Colonic mucosa (tissue), 4 donors: ENCODE data around the gene FAM47E. TPM values are rescaled to one million over a fixed set of nuclear protein-coding genes. Genes with fewer than 3 reads are reported as not detected.

Experiments
- DNase-seq: peaks from one replicate; pipeline ENCODE4 v3.0.0-alpha.2; 2020
- H3K27ac ChIP-seq: fragments of 200-600 bp; one replicate; pipeline ENCODE4 v1.8.0; 2021
- H3K27me3 ChIP-seq: fragments of 200-600 bp; one replicate; pipeline ENCODE4 v1.8.0; 2021
- H3K36me3 ChIP-seq: fragments of 200-600 bp; one replicate; pipeline ENCODE4 v1.8.0; 2021
- H3K4me1 ChIP-seq: fragments of 200-600 bp; one replicate; pipeline ENCODE4 v1.8.0; 2021; ENCODE audit warnings: mild to moderate bottlenecking
- H3K4me3 ChIP-seq: fragments of 200-600 bp; one replicate; pipeline ENCODE4 v1.8.0; 2021
- H3K9ac ChIP-seq, 2 donors: one replicate each; pipeline ENCODE4 v1.7.0; 2013; ENCODE audit warnings: control low read depth in 2 of 2, low read depth in 2 of 2, low read length in 2 of 2
- H3K9me3 ChIP-seq: fragments of 200-600 bp; one replicate; pipeline ENCODE4 v1.8.0; 2021
- intact Hi-C: fragments of 100-400 bp; cut with DNase I; formaldehyde crosslinking; loops from one replicate; pipeline ENCODE4 v1.14.1; 2022
- total RNA-seq, 2 donors: library from RNA; stranded (reverse); fragmentation: NEBNext Ultra II Directional in 1 of 2; extraction: Animal tissue kit (Norgen Biotek cat#: 25700) in 1 of 2; gene quantifications; one replicate each; pipeline ENCODE4 v1.2.1, GENCODE V29; 2021
- TF ChIP-seq, protein P1 (sequence below): fragments of 200-600 bp; IDR thresholded peaks from one replicate; pipeline ENCODE4 v1.8.0; 2022; ENCODE audit warnings: antibody characterized with exemption, mild to moderate bottlenecking
- donor health status: healthy.
- donor health status: DM: no; HTN: no; CAD: no.
- donor health status: DM: no; HTN: no; CAD: no.

The FAM47E gene
- total RNA-seq, 2 donors from 2014 or later = 3.9 to 4.8 TPM

DNA sequence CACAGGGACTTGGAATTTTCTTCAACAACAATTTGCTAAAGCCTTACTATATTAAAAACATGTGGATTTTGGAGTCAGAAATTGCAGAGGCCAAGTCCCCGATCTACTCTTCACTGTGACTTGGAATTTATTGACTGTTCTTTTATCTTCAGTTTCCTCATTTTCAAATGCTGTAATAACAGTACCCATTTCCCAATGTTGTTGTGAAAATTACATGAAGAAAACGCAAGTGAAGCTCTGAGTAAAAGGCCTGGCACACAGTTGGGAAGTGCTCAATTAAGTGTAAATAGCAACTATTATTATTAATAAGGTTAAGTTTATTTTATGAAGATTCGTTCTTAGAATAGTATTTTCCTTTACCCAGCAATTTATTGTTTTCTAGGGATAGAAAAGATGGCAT is 70.7 kb downstream of the FAM47E start:
- TF ChIP-seq, protein P1, sequence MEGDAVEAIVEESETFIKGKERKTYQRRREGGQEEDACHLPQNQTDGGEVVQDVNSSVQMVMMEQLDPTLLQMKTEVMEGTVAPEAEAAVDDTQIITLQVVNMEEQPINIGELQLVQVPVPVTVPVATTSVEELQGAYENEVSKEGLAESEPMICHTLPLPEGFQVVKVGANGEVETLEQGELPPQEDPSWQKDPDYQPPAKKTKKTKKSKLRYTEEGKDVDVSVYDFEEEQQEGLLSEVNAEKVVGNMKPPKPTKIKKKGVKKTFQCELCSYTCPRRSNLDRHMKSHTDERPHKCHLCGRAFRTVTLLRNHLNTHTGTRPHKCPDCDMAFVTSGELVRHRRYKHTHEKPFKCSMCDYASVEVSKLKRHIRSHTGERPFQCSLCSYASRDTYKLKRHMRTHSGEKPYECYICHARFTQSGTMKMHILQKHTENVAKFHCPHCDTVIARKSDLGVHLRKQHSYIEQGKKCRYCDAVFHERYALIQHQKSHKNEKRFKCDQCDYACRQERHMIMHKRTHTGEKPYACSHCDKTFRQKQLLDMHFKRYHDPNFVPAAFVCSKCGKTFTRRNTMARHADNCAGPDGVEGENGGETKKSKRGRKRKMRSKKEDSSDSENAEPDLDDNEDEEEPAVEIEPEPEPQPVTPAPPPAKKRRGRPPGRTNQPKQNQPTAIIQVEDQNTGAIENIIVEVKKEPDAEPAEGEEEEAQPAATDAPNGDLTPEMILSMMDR = no peak
- no peak for DNase-seq
- Histone ChIP-seq H3K9ac (no peak overlapping the region), H3K27me3 (no peaks in the 10 kb centered on the region), H3K27ac (no peak overlapping the region), H3K4me3 (no peak overlapping the region), H3K9me3 (no peaks in the 10 kb centered on the region), H3K36me3 (no peaks in the 10 kb centered on the region), H3K4me1 (no peaks in the 10 kb centered on the region)
- intact Hi-C loops = no loop called here

DNA sequence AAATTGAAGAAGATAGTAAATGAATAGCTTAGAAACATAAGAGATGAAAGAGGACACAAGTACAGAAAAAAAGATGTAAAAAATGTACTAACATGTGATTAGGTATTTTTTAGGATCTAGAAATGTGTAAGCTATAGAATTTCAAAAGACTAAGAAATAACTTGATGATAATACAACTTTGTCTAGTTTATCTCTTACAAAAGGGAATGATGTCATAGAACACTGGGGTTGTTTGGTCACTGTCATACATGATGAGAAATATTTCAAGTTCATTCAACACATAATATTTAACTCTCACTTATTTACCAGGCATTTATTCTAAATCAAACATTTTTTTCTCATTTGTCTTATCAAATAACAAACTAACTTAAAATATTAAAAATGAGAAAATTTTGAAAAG is 73.6 kb downstream of the FAM47E start:
- intact Hi-C loops = no loop called here
- Histone ChIP-seq H3K27me3 (no peaks in the 10 kb centered on the region), H3K9me3 (no peaks in the 10 kb centered on the region), H3K4me1 (no peaks in the 10 kb centered on the region), H3K4me3 (no peak overlapping the region), H3K36me3 (no peaks in the 10 kb centered on the region), H3K27ac (no peak overlapping the region), H3K9ac (no peak overlapping the region)
- TF ChIP-seq, protein P1 = no peak
- no peak for DNase-seq

DNA sequence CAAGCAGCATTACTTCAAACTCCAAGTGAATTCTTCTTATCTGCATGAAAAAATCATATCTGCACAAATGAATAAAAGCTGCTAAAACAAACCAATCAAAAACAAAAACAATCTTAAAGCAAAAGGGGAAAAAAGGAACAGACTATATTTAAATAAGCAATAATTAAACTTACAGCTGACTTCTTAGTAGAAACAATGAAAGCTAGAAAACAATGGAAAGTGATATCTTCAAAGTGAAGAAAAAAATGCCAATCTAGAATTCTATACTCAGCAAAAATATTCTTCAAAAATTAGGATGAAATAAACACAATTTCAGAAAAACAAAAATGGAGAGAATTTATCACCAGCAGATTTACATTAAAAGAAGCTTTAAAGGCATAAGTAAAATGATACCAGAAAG is 75.0 kb downstream of the FAM47E start:
- Histone ChIP-seq H3K9me3 (no peaks in the 10 kb centered on the region), H3K36me3 (no peaks in the 10 kb centered on the region), H3K27me3 (no peaks in the 10 kb centered on the region), H3K4me1 (no peaks in the 10 kb centered on the region), H3K9ac (no peak overlapping the region), H3K4me3 (no peak overlapping the region), H3K27ac (no peak overlapping the region)
- TF ChIP-seq, protein P1 = no peak
- intact Hi-C loops = no loop called here
- DNase-seq = no peak

Other genes starting within 250 kb of the FAM47E start
- gene CXCL9, start 244.2 kb upstream of the FAM47E start, total RNA-seq = 1 to 10 TPM in 1 of 2 donors, under 1 TPM in 1; 0.52 to 1.1 TPM
- gene CXCL10, start 228.2 kb upstream of the FAM47E start, total RNA-seq = under 1 TPM; 0.72 to 0.90 TPM
- gene CXCL11, start 215.7 kb upstream of the FAM47E start, total RNA-seq = not detected
- 1 to 10 TPM; 1.6 to 1.8 TPM for gene ART3, start 177.0 kb upstream of the FAM47E start, total RNA-seq
- 10 to 100 TPM; 31.5 to 35.3 TPM for gene NUP54, start 103.3 kb upstream of the FAM47E start, total RNA-seq
- gene SCARB2, start 37.9 kb upstream of the FAM47E start, total RNA-seq = 100 to 1,000 TPM; 156 to 164 TPM
- gene STBD1, start 55.0 kb downstream of the FAM47E start, total RNA-seq = 10 to 100 TPM; 11.8 to 39.2 TPM
- not detected for gene CCDC158, start 169.4 kb downstream of the FAM47E start, total RNA-seq
- gene SHROOM3, start 183.5 kb downstream of the FAM47E start, total RNA-seq = 100 to 1,000 TPM; 142 to 160 TPM